Measurements from ENCODE around the gene CDH4.
"Not testable (repeated sequence)": the region's sequence is repeated elsewhere in the genome, so short reads cannot be mapped to it uniquely, and the experiment has no call there.

CDH4 gene

GRCh38 chr20:61464307-61465303, 212.5 kb downstream of the CDH4 start:
- DNase-seq, result no peak

GRCh38 chr20:61475729-61476128, 223.7 kb downstream of the CDH4 start:
- no peak for DNase-seq

GRCh38 chr20:61476956-61477355, 224.9 kb downstream of the CDH4 start:
- no peak for DNase-seq

GRCh38 chr20:61477451-61477861, 225.4 kb downstream of the CDH4 start:
- DNase-seq, result no peak

GRCh38 chr20:61478094-61478493, 226.0 kb downstream of the CDH4 start:
- no peak for DNase-seq

- DNase-seq, result no peak
These were observed 226.7 kb downstream of the CDH4 start for GRCh38 chr20:61478611-61479305.

GRCh38 chr20:61479433-61479832, 227.4 kb downstream of the CDH4 start:
- not testable (repeated sequence) for DNase-seq

- DNase-seq, result no peak
These were observed 228.2 kb downstream of the CDH4 start for GRCh38 chr20:61480158-61480825.

- no peak for DNase-seq
These were observed 230.2 kb downstream of the CDH4 start for GRCh38 chr20:61482056-61482887.

GRCh38 chr20:61482901-61483300, 230.8 kb downstream of the CDH4 start:
- no peak for DNase-seq

GRCh38 chr20:61483336-61484067, 231.4 kb downstream of the CDH4 start:
- no peak for DNase-seq

- no peak for DNase-seq
These were observed 234.1 kb downstream of the CDH4 start for GRCh38 chr20:61486198-61486597.

GRCh38 chr20:61487346-61487996, 235.4 kb downstream of the CDH4 start:
- DNase-seq, result no peak

GRCh38 chr20:61487997-61488371, 235.9 kb downstream of the CDH4 start:
- no peak for DNase-seq

- DNase-seq, result no peak
These were observed 238.7 kb downstream of the CDH4 start for GRCh38 chr20:61490721-61491120.

GRCh38 chr20:61492065-61492464, 240.0 kb downstream of the CDH4 start:
- no peak for DNase-seq

GRCh38 chr20:61493798-61494305, 241.8 kb downstream of the CDH4 start:
- no peak for DNase-seq

- no peak for DNase-seq
These were observed 242.9 kb downstream of the CDH4 start for GRCh38 chr20:61494763-61495575.

GRCh38 chr20:61497029-61497627, 245.1 kb downstream of the CDH4 start:
- no peak for DNase-seq

Data from NCI-H345 (cell line).